Mucosa of descending colon (tissue), 3 donors: Measurements from ENCODE around the gene COL6A5. TPM values are rescaled to one million over a fixed set of nuclear protein-coding genes. Genes with fewer than 3 reads are reported as not detected.

Experiments used
- ATAC-seq: fragments of 200-7000 bp; cut with Tn5 transposase; one replicate; pipeline ENCODE4 v1.9.1; 2020; ENCODE audit warnings: mild to moderate bottlenecking, moderate library complexity
- DNase-seq, 3 donors: peaks; one replicate each; pipeline ENCODE4 v3.0.0-alpha.2; 2020
- H3K36me3 ChIP-seq: fragments of 200-600 bp; one replicate; pipeline ENCODE4 v1.8.0; 2021; ENCODE audit warnings: low read depth, mild to moderate bottlenecking
- H3K4me1 ChIP-seq: fragments of 200-600 bp; one replicate; pipeline ENCODE4 v1.8.0; 2021; ENCODE audit warnings: low read depth, mild to moderate bottlenecking
- H3K4me3 ChIP-seq: fragments of 200-600 bp; one replicate; pipeline ENCODE4 v1.8.0; 2021; ENCODE audit warnings: mild to moderate bottlenecking
- H3K9me3 ChIP-seq: fragments of 200-600 bp; one replicate; pipeline ENCODE4 v1.8.0; 2021; ENCODE audit warnings: mild to moderate bottlenecking
- CTCF ChIP-seq: fragments of 200-600 bp; IDR thresholded peaks from one replicate; pipeline ENCODE4 v1.8.0; 2022; ENCODE audit warnings: antibody characterized with exemption, mild to moderate bottlenecking
- intact Hi-C, 2 donors: fragments of 100-400 bp; cut with DNase I in 1 of 2; cut with micrococcal nuclease in 1 of 2; formaldehyde crosslinking; loops; one replicate each; pipeline versions ENCODE4 v1.11.0 to v1.11.1; 2022; cut with DNase I, micrococcal nuclease
- total RNA-seq, 3 donors: library from RNA; stranded (reverse); fragmentation: NEBNext Ultra II Directional in 2 of 3; extraction: Animal tissue kit (Norgen Biotek cat#: 25700) in 2 of 3; gene quantifications; one replicate each; pipeline versions ENCODE4 v1.2.1 to v1.2.4, GENCODE V29; 2021 to 2023
- donor health status: DM: no; HTN: no; CAD: no; lungs with moderate emphysema.
- donor health status: DM: no; HTN: no; CAD: no.
- donor health status: DM: no; HTN: yes; CAD: no.

The COL6A5 gene
- total RNA-seq, 3 donors from 2014 or later = 0.06 TPM; not detected in 2

- Histone ChIP-seq H3K9me3 (no peaks in the 10 kb centered on the region), H3K36me3 (no peaks in the 10 kb centered on the region), H3K4me3 (no peak overlapping the region), H3K4me1 (no peaks in the 10 kb centered on the region)
- ATAC-seq = no peak
- DNase-seq = no peak
- intact Hi-C loops = no loop called here
- no peak for TF ChIP-seq CTCF
These were observed 44.4 kb downstream of the COL6A5 start for GRCh38 chr3:130389743-130390478.

GRCh38 chr3:130392266-130392665 lies 46.8 kb downstream of the COL6A5 start:
- intact Hi-C loops = no loop called here
- H3K4me3 ChIP-seq = no peak overlapping the region
- H3K36me3 ChIP-seq = no peaks in the 10 kb centered on the region
- no peaks in the 10 kb centered on the region for H3K9me3 ChIP-seq
- DNase-seq (no peak), ATAC-seq (no peak)
- no peak for TF ChIP-seq CTCF
- H3K4me1 ChIP-seq = no peaks in the 10 kb centered on the region

- no peak overlapping the region for H3K4me3 ChIP-seq
- no peak for ATAC-seq
- no peak for TF ChIP-seq CTCF
- intact Hi-C loops = no loop called here
- H3K4me1 ChIP-seq = no peaks in the 10 kb centered on the region
- DNase-seq = no peak
- H3K36me3 ChIP-seq = no peaks in the 10 kb centered on the region
- H3K9me3 ChIP-seq = no peaks in the 10 kb centered on the region
These were observed 48.1 kb downstream of the COL6A5 start for GRCh38 chr3:130393594-130393993.

- no peak for ATAC-seq
- no peak overlapping the region for H3K4me3 ChIP-seq
- no peaks in the 10 kb centered on the region for H3K36me3 ChIP-seq
- intact Hi-C loops = no loop called here
- H3K4me1 ChIP-seq = no peaks in the 10 kb centered on the region
- no peak for TF ChIP-seq CTCF
- no peak for DNase-seq
- H3K9me3 ChIP-seq = no peaks in the 10 kb centered on the region
These were observed 49.9 kb downstream of the COL6A5 start for GRCh38 chr3:130395331-130395730.

GRCh38 chr3:130395916-130396315 lies 50.4 kb downstream of the COL6A5 start:
- no peak overlapping the region for H3K4me3 ChIP-seq
- H3K4me1 ChIP-seq = no peaks in the 10 kb centered on the region
- no peaks in the 10 kb centered on the region for H3K9me3 ChIP-seq
- ATAC-seq (no peak), DNase-seq (no peak)
- TF ChIP-seq CTCF = no peak
- H3K36me3 ChIP-seq = no peaks in the 10 kb centered on the region
- intact Hi-C loops = no loop called here

- H3K9me3 ChIP-seq = no peaks in the 10 kb centered on the region
- TF ChIP-seq CTCF = no peak
- intact Hi-C loops = no loop called here
These were observed 58.9 kb downstream of the COL6A5 start for GRCh38 chr3:130404401-130404800.

More at GRCh38 chr3:130404401-130404800, 58.9 kb downstream of the COL6A5 start:
- no peaks in the 10 kb centered on the region for H3K4me1 ChIP-seq
- DNase-seq (no peak), ATAC-seq (no peak)
- no peaks in the 10 kb centered on the region for H3K36me3 ChIP-seq
- H3K4me3 ChIP-seq = no peak overlapping the region
